Hematopoietic multipotent progenitor cell (in vitro differentiated cells): Measurements from ENCODE around the gene WDFY4. TPM values are rescaled to one million over a fixed set of nuclear protein-coding genes. Genes with fewer than 3 reads are reported as not detected.

ENCODE experiments used
- DNase-seq, 3 donors: peaks; one replicate each; pipeline ENCODE4 v3.0.0-alpha.2; 2011 to 2015; ENCODE audit warnings: low read depth in 2 of 3, low spot score in 2 of 3
- total RNA-seq: library from RNA; depleted of rRNA; stranded (reverse); fragments of >200 nt; gene quantifications from one replicate; pipeline ENCODE4 v1.2.3, GENCODE V29; 2012

WDFY4 gene
- total RNA-seq, 1 donor: 35.5 TPM

DNA sequence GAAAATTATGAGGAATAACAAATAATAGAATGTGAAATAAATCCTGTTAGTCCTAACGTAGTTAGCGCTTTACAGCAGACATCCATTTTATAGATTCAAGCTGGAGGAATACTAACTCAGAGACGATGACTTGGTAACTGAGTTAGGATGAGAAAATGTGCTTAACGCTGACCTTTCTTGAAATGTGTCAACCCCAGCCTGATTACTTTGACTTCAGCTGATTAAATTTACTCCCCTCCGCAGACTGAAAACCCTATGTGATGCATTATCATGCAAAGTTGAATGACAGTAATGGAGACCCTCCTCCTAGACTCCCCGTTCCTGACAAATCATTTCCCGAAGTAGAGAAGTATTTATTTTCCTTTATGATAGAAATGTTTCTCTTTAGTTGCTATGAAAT, 54.5 kb downstream of the WDFY4 start:
- DNase-seq: no peak

DNA sequence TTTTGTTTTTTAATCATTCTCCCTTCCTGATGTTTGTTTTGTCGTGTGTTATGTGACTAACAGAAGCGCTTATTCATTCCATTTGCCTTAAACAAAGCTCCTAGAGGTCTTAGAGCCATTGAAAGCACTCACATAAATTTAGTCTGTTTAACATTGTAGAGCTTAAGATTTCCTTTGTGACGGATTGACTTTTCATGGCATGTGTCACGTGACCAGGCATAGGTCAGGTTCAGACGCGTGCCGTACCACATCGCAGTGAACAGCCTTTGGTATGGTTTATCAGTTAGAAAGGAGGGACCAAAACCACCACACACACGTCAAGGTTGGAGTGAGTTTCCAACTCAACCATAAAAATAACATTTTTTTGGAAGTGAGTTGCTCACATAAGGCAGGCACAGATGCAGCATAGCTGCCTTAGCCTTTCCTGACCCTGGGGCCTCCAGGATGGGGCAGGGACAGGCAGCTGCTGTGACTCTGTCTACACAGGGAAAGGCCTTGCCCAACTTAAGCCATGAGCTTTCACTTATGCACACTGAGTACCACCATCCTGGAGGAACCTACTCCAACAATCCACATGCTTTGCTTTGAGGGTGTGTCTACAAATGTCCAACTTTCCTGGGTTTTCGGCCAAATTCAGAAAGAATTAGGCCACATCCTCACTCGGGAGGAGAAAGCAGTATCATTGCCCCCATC, 55.5 kb downstream of the WDFY4 start:
- DNase-seq: no peak

DNA sequence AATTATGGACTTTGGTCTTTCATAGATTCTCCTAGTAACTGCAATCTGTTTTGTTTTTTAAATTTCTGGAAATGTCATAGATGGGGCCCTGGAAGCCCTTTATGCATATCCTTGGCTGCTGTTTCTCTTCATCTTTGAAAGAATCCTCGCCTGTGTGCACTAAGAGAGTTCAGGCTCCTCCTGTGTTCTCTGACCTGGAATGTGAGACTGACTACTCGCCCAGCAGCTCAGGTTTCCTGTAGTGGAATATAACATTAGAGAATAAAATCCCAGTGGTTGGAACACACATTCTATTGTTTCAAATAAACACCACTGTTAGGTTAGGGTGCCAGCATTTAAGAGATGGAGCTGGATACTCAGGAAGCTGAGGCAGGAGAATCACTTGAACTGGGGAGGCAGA, 56.3 kb downstream of the WDFY4 start:
- DNase-seq: no peak

DNA sequence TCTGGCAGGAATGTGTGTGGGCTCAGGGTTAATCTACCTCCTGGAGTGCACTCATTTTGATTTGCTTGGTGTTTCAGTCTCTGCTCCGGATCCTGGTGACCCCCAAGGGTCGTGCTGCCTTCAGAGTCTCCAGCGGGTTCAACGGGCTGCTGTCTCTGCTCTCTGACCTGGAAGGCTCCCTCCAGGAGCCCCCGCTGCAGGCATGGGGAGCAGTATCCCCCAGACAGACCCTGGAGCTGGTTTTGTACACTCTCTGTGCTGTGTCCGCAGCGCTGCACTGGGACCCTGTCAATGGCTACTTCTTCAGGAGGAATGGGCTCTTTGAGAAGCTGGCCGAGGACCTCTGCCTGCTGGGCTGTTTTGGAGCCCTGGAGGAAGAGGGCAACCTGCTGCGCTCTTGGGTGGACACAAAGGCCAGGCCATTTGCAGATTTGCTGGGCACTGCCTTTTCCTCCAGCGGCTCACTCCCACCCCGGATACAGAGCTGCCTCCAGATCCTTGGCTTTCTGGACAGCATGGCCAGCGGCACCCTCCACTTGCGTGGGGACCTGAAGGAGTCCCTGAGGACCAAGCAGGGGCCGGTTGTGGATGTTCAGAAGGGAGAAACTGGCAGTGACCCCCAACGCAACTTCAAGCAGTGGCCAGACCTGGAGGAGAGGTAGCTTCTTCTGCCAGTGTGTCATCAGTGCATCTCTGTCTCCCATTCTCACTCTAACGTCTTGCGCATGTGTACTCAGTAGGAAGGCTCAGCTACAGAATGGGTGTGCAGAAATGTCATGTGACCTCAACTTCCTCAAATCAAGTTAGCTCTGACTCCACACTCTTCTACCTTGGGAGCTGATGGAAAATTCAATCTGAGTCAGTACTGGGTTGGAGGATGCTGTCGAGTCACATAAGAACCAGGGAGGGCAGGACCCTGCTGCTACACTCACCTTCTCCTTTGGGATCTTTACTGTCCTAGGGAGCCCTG, 58.5 kb downstream of the WDFY4 start:
- DNase-seq: no peak

DNA sequence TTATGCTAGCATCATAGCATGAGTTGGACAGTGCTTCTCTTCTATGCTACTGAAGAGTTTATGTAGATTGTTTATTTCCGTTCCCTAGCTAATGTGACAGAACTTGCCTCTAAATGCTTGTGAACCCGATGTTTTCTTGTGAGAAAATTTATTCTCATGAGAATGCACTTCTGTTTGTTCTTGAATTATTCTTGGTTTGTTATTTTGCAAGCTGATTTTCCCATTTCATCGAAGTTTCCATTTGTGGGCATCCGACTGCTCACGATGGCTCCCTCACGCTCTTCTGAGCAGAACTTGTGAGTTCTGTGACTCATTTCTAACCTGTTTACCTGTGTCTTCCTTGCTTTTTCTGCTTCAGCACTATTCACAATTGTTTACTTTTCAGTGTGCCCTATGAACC, 59.9 kb downstream of the WDFY4 start:
- no peak for DNase-seq

DNA sequence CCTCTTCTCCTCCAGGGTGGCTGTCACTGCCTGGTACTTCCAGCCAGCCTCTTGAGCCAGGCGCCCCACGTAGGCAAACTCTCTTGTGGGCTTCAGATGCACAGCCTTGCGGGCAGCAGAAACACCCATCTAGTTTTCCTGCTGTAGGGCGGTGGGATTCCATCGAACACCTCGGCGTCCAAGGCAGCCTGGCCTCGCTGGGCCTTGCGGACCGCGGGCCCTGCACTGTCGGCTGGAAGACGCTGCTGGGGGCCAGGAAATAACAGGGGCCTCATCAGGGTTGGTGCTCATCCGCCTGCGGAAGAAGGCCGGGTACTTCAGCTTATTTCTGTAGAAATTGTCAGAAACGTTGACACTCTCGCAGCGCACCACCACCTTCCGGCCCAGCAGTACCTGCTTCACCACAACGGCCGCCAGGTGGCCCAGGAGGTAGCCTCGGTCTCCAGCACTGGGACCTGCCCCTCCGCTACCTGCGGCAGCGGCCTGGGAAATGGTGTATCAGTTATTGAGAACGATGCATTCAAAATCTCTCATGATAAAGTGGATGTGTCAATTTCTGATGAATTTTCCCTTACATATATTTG, 61.1 kb downstream of the WDFY4 start:
- DNase-seq: no peak

DNA sequence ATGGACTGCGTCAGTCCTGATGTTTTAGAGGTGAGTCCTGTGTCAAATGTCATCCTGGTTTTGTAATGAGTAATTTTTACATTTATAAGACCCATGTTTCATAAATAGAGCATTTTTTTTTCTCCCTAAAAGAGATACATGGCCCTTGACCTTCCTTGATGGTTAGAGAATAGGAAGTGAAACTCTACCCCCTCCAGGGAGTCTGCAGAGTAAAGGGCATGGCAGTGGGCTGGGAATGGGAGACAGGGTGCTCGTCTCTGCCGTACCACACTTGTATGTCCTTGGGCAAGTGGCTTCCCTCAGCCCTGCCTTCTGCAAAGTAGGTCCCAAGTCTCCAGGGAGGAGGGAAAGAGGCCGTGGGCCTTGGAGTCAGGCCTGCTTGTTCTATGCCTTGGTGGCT, 63.9 kb downstream of the WDFY4 start:
- DNase-seq: no peak

DNA sequence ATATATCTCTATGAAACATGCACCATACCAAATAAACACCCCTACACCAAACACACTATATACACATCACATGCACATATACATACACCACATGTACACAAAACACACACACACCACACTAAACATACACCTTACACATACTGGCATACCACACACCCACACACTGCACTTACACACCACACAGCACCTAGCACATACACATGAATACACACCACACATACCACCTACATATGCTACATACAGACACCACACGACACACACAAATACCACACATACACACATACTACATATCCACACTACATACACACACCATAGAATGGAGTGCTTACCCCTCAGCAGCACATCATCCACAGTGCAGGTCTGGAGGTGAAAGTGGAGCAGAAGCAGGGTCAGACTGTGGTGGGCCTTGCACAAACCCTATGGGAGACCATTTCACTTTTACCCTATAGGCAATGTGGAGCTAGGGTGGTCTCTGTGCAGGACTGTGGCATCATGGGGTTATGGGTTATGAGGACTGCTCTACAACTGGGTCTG, 64.6 kb downstream of the WDFY4 start:
- no peak for DNase-seq

DNA sequence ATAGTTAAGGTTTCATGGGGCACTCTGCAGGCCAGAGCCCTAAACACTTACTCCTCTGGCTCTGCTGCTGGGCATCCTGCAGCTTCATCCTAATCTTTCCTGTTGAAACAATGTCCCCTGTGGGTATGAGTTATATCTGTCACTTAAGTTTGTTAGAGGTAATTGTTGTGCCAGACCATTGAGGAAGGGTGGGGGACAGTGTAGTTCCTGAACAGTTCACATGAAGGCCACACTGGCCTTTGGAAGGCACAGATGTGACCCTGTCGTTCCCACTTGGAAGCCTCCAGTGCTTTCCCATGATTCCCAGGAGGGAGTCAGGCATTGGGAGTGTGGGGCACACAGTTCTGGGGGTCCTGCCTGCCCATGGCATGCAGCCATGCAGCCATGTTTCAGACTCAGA, 65.3 kb downstream of the WDFY4 start:
- DNase-seq: no peak

DNA sequence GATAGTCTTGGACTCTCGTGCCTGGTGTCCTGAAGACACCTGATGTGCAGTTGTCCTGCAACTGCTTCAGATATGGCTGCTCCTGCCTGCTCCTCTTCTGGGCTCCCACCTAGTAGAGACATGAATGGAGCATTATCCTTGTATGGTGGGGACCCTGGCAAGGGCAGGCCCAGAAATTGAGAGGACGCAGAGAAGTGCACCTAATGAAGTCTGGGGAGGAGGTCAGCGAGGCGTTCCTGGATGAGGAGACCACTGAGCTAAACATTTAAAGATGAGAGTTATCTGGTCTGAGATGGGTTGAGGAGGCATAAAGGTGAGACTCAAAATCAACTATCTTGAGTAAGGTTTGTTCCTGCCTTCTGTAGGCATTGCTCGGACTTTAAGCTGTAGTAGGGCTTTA, 66.3 kb downstream of the WDFY4 start:
- DNase-seq: no peak

DNA sequence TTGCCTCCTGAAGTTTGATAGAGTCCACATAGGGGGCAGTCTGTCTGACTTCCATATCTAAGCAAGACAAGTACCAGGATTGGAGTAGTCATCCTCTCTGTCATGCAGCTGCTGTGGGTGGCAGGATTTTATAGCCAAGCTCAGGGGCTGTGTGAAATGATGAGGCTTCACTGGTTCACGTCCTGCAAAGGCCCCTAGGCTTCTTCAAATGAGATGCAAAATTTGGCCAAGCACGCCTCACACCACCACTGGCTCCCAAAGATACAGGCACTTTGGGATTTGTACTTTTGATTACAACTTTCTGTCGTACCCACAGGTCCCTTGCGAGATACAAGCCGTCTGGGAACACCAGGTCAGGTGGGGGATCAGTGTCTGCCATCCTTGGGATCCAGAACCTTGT, 67.1 kb downstream of the WDFY4 start:
- DNase-seq: no peak

DNA sequence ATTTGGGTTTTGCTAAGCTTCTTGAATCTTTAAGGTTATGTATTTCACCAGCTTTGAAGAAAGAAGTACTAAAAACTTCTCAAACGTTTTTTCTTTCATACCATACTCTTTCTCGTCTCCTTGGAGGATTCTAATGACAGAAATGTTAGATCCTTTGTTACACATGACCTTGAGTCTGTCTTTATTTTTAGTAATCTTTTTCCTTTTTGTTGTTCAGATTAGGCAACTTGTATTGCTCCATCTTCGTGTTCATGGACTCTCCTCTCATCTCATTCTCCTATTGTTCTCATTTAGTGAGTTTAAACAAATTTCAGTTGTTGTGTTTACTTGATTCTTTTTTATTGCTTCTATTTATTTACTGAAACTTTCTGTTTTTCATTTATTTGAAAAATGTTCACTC, 73.7 kb downstream of the WDFY4 start:
- DNase-seq: no peak

DNA sequence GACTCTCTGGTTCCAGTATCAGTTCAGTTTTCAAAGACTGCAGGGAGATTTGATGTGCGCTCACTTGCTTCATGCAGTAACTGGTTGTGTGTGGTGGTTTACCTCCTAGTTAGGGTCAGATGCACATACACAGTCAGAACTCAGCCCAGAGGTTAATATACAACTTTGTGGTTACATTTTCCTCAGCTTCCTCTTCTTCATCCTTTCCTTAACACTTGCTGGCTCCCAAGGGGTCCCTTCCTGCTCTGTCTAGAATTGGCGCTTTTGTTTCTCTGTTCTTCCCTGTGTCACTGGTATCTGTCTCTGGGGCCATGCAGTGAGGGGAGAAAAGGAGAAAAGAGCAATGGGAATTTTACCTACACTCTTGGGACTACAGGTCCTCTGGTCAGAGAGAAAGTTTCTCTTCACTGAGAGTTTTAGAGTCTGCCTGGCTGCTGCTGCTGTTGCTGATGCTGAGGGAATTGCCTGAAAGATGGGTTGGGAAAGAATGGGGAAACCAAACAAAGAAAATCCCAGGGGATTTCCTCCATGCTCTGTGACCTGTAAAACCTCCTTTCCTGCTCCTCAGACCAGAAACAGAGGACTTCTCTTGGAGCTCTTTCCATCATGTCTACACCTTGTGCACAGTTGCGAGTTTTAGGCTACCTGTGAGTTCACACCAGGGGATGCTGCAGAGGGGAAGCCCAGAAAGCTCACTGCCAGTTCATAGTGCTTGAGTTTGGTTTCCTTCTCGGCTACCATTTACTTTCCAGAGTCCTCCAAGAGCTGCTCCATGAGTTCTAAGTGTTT, 74.6 kb downstream of the WDFY4 start:
- DNase-seq: no peak

DNA sequence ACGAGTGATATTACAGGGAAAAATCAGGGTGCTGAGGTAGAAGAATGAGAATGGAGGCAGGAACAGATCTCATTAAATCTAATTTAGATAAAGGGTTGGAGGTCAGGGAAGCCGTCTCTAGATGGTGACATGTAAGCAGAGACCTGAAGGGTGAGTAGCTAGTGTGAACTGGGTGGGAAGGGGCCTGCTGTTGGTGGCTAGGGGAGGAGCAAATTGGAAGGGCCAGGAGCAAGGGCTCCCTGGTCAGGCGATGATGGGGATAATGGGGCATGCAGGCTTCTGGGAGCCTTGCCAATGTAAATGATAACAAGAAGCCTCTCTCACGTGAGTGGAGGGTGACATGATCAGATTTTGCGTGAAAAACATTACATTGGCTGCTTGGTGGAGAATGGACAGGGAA, 76.3 kb downstream of the WDFY4 start:
- no peak for DNase-seq

DNA sequence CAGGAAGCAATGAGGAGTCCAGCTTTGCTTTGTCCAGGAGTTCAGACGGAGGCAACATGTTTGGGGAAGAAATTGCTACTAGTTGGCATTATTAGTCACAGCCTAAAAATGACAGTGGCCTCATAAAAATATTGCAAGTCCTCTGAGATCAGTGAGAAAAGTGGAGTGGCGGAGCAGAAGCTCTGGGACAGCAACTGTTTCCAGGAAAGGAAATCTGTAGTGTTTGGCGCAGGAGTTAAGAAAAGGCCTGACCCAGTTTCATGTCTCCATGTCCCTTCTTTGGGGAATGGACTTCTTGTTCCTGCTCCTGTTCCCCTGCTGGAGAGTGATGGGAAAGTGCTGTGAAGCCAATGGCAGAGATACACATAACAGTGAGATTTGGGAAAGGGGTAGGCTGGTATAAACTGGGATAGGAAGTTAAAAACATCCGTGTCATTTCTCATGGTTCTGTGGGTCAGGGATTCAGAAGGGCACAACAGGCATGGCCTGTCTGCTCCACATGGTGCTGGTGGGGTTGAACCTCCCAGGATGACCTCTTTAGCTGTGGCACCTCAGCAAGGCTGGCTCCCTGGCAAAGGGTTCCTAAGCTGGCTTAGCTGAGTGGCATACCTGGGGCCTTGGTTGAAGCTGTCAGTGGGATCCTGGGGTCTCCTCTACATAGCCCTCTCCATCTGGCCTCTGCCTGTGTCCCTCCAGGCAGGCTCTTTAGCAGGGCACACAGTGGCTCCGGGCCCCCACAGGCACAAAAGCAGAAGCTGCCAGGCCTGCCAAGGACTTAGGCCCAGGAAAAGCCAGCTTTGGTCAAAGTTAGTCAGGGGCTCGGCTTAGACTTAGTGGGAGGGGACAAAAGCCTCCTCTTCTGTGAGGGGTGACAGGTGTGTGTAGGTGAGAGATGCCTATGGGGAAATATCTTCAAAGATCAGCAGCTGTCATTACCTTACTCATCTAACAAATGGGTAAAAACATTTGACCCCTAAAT, 77.7 kb downstream of the WDFY4 start:
- DNase-seq: no peak

DNA sequence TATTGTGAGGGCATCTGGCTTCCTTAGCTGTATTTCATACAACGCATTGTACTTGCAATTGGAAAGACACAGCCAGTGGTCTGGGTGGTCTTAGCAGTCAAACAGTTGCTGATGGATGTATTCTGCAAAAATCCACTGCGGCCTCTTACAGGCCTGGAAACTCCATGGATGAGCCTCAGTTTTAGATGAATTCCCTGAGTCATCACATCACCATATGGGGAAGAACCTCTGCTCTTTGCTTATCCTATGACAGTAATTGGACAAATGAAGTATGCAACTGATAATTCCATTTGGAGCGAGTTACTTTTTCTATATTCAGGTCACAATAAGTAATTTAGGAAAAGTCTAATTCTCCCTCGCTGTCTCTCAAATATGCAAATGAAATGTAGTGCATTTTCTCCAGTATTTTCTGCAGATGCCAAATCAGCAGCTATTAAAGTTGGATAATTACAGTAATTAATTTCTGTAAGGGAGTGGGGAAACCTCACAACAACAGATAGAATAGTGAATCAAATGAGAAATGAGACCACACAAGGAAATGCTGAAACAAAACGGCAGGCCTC, 78.8 kb downstream of the WDFY4 start:
- DNase-seq: no peak

DNA sequence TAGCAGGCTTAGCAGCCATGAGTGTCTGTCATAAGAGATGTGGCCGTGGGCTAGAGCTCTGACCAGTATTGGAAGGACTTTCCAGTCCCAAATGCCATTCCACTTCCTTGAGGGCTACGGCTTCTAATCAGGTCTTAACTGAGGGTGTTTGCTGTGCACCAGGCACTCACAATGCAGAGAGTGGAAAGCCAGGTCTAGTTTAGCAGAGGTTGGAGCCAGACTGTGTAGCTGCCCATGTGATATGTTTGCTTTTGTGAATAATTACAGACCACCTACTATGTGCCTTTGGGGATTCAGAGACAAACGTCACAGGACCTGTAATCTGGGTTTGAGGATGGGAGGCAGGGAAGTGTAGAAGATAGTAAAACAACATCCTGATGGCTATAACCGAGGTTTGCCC, 79.8 kb downstream of the WDFY4 start:
- no peak for DNase-seq

DNA sequence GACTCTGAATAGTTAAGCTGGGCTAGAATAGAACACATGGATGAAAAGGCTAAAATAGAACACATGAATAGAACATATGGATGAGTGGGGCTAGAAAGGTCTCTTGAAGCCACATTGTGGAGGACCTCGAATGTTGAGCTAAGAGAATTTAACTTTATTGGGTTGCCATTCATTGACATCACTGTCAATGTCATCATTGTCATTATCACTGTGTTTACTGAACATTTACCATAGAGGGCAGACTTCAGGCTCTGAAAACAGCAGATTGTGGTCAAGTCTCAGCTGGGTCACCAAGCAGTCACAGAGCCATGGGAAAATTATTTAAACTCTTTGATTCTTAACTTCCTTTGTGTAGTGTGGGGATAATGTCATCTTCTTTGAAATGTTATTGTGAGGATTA, 80.4 kb downstream of the WDFY4 start:
- no peak for DNase-seq

DNA sequence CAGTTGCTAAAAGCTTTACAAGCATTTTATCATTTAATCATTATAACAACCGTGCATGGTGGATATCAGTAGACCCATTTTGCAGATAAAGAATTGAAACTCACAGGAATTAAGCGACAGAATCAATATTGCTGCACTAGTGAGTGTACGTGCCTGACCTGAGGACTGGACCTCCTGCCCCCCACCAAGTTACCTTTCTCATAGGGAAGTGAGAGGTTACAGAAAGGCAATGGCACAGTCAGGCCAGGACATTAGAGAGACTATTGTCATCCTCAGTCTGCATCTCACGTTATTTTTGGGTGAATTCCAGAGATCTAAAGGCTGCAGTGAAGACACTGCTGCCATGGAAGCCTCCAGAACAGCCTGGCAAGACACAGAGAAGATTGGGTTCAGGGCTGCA, 80.9 kb downstream of the WDFY4 start:
- no peak for DNase-seq
